Measurements from ENCODE around the gene KDR.

Gene KDR

GRCh38 chr4:55110131-55110530 is 15.3 kb downstream of the KDR start:
- Mint-ChIP-seq H3K4me3 (no peak overlapping the region), H3K4me1 (ENCODE audit: low read depth) (no peaks in the 10 kb centered on the region), H3K27me3 (ENCODE audit: low read depth) (no peaks in the 10 kb centered on the region), H3K27ac (no peak overlapping the region), H3K36me3 (ENCODE audit: low read depth) (no peaks in the 10 kb centered on the region), H3K9me3 (no peaks in the 10 kb centered on the region)
- DNase-seq (ENCODE audit: low spot score) = no peak

GRCh38 chr4:55107054-55107453 is 18.3 kb downstream of the KDR start:
- Mint-ChIP-seq H3K4me3 (no peak overlapping the region), H3K36me3 (ENCODE audit: low read depth) (no peaks in the 10 kb centered on the region), H3K27me3 (ENCODE audit: low read depth) (no peaks in the 10 kb centered on the region), H3K9me3 (no peaks in the 10 kb centered on the region), H3K27ac (no peak overlapping the region), H3K4me1 (ENCODE audit: low read depth) (no peaks in the 10 kb centered on the region)
- no peak for DNase-seq (ENCODE audit: low spot score)

- Mint-ChIP-seq H3K4me1 (ENCODE audit: low read depth) (no peaks in the 10 kb centered on the region), H3K4me3 (no peak overlapping the region)
- no peak for DNase-seq (ENCODE audit: low spot score)
Measured at GRCh38 chr4:55103224-55103623, 22.2 kb downstream of the KDR start.

GRCh38 chr4:55099816-55100215 is 25.6 kb downstream of the KDR start:
- no peak for DNase-seq (ENCODE audit: low spot score)
- Mint-ChIP-seq H3K36me3 (ENCODE audit: low read depth) (no peaks in the 10 kb centered on the region), H3K27ac (no peak overlapping the region), H3K9me3 (no peaks in the 10 kb centered on the region), H3K4me3 (no peak overlapping the region), H3K4me1 (ENCODE audit: low read depth) (no peaks in the 10 kb centered on the region), H3K27me3 (ENCODE audit: low read depth) (no peaks in the 10 kb centered on the region)

More at GRCh38 chr4:55103224-55103623, 22.2 kb downstream of the KDR start:
- no peaks in the 10 kb centered on the region for H3K36me3 Mint-ChIP-seq (ENCODE audit: low read depth)
- no peaks in the 10 kb centered on the region for H3K9me3 Mint-ChIP-seq
- no peak overlapping the region for H3K27ac Mint-ChIP-seq
- H3K27me3 Mint-ChIP-seq (ENCODE audit: low read depth) = no peaks in the 10 kb centered on the region

GRCh38 chr4:55098456-55099204 is 26.8 kb downstream of the KDR start:
- Mint-ChIP-seq H3K27me3 (ENCODE audit: low read depth) (no peaks in the 10 kb centered on the region), H3K36me3 (ENCODE audit: low read depth) (no peaks in the 10 kb centered on the region), H3K4me3 (no peak overlapping the region), H3K4me1 (ENCODE audit: low read depth) (no peaks in the 10 kb centered on the region), H3K27ac (no peak overlapping the region), H3K9me3 (no peaks in the 10 kb centered on the region)
- DNase-seq (ENCODE audit: low spot score) = no peak

- DNase-seq (ENCODE audit: low spot score) = no peak
- Mint-ChIP-seq H3K4me1 (ENCODE audit: low read depth) (no peaks in the 10 kb centered on the region), H3K36me3 (ENCODE audit: low read depth) (no peaks in the 10 kb centered on the region), H3K4me3 (no peak overlapping the region), H3K9me3 (no peaks in the 10 kb centered on the region), H3K27me3 (ENCODE audit: low read depth) (no peaks in the 10 kb centered on the region), H3K27ac (no peak overlapping the region)
Measured at GRCh38 chr4:55096619-55097018, 28.8 kb downstream of the KDR start.

- Mint-ChIP-seq H3K27ac (no peak overlapping the region), H3K27me3 (ENCODE audit: low read depth) (no peaks in the 10 kb centered on the region), H3K9me3 (no peaks in the 10 kb centered on the region), H3K36me3 (ENCODE audit: low read depth) (no peaks in the 10 kb centered on the region), H3K4me1 (ENCODE audit: low read depth) (no peaks in the 10 kb centered on the region), H3K4me3 (no peak overlapping the region)
- no peak for DNase-seq (ENCODE audit: low spot score)
Measured at GRCh38 chr4:55096045-55096444, 29.4 kb downstream of the KDR start.

GRCh38 chr4:55092504-55092903 is 32.9 kb downstream of the KDR start:
- no peaks in the 10 kb centered on the region for H3K27me3 Mint-ChIP-seq (ENCODE audit: low read depth)
- no peak overlapping the region for H3K27ac Mint-ChIP-seq
- no peak for DNase-seq (ENCODE audit: low spot score)
- H3K4me3 Mint-ChIP-seq = no peak overlapping the region
- no peaks in the 10 kb centered on the region for H3K9me3 Mint-ChIP-seq
- no peaks in the 10 kb centered on the region for H3K36me3 Mint-ChIP-seq (ENCODE audit: low read depth)
- H3K4me1 Mint-ChIP-seq (ENCODE audit: low read depth) = no peaks in the 10 kb centered on the region

GRCh38 chr4:55089916-55090315 is 35.5 kb downstream of the KDR start:
- Mint-ChIP-seq H3K36me3 (ENCODE audit: low read depth) (no peaks in the 10 kb centered on the region), H3K4me3 (no peak overlapping the region), H3K27me3 (ENCODE audit: low read depth) (no peaks in the 10 kb centered on the region), H3K4me1 (ENCODE audit: low read depth) (no peaks in the 10 kb centered on the region), H3K27ac (no peak overlapping the region), H3K9me3 (no peaks in the 10 kb centered on the region)
- no peak for DNase-seq (ENCODE audit: low spot score)

GRCh38 chr4:55087913-55088260 is 37.5 kb downstream of the KDR start:
- H3K4me1 Mint-ChIP-seq (ENCODE audit: low read depth) = no peaks in the 10 kb centered on the region
- no peaks in the 10 kb centered on the region for H3K27me3 Mint-ChIP-seq (ENCODE audit: low read depth)
- no peak for DNase-seq (ENCODE audit: low spot score)
- no peaks in the 10 kb centered on the region for H3K9me3 Mint-ChIP-seq
- no peaks in the 10 kb centered on the region for H3K36me3 Mint-ChIP-seq (ENCODE audit: low read depth)
- no peak overlapping the region for H3K4me3 Mint-ChIP-seq
- no peak overlapping the region for H3K27ac Mint-ChIP-seq

GRCh38 chr4:55087009-55087912 is 38.1 kb downstream of the KDR start:
- no peaks in the 10 kb centered on the region for H3K9me3 Mint-ChIP-seq
- H3K36me3 Mint-ChIP-seq (ENCODE audit: low read depth) = no peaks in the 10 kb centered on the region
- H3K4me1 Mint-ChIP-seq (ENCODE audit: low read depth) = no peaks in the 10 kb centered on the region
- no peak overlapping the region for H3K4me3 Mint-ChIP-seq
- no peak overlapping the region for H3K27ac Mint-ChIP-seq
- no peaks in the 10 kb centered on the region for H3K27me3 Mint-ChIP-seq (ENCODE audit: low read depth)
- no peak for DNase-seq (ENCODE audit: low spot score)

- Mint-ChIP-seq H3K36me3 (ENCODE audit: low read depth) (no peaks in the 10 kb centered on the region), H3K9me3 (no peaks in the 10 kb centered on the region), H3K4me1 (ENCODE audit: low read depth) (no peaks in the 10 kb centered on the region), H3K27me3 (ENCODE audit: low read depth) (no peaks in the 10 kb centered on the region), H3K4me3 (no peak overlapping the region), H3K27ac (no peak overlapping the region)
- DNase-seq (ENCODE audit: low spot score) = no peak
Measured at GRCh38 chr4:55086578-55086977, 38.8 kb downstream of the KDR start.

- Mint-ChIP-seq H3K36me3 (ENCODE audit: low read depth) (no peaks in the 10 kb centered on the region), H3K9me3 (no peaks in the 10 kb centered on the region), H3K4me3 (no peak overlapping the region), H3K27me3 (ENCODE audit: low read depth) (no peaks in the 10 kb centered on the region), H3K4me1 (ENCODE audit: low read depth) (no peaks in the 10 kb centered on the region), H3K27ac (no peak overlapping the region)
- no peak for DNase-seq (ENCODE audit: low spot score)
Measured at GRCh38 chr4:55083735-55084134, 41.7 kb downstream of the KDR start.

GRCh38 chr4:55082756-55083155 is 42.6 kb downstream of the KDR start:
- no peaks in the 10 kb centered on the region for H3K4me1 Mint-ChIP-seq (ENCODE audit: low read depth)
- H3K9me3 Mint-ChIP-seq = no peaks in the 10 kb centered on the region
- no peak overlapping the region for H3K4me3 Mint-ChIP-seq
- H3K27me3 Mint-ChIP-seq (ENCODE audit: low read depth) = no peaks in the 10 kb centered on the region
- H3K27ac Mint-ChIP-seq = no peak overlapping the region
- no peak for DNase-seq (ENCODE audit: low spot score)
- no peaks in the 10 kb centered on the region for H3K36me3 Mint-ChIP-seq (ENCODE audit: low read depth)
